HG02870 (cell line): ENCODE results near the gene DDOST.
A peak's percentile ranks its signal among the peaks of the same experiment; 100 is the strongest.

Experiments
- ATAC-seq: cut with Tn5 transposase; IDR thresholded peaks from one replicate; pipeline ENCODE4 v1.9.1; 2021; ENCODE audit warnings: mild to moderate bottlenecking, moderate library complexity; ENCODE audit not compliant: unreplicated experiment

DDOST gene

DNA sequence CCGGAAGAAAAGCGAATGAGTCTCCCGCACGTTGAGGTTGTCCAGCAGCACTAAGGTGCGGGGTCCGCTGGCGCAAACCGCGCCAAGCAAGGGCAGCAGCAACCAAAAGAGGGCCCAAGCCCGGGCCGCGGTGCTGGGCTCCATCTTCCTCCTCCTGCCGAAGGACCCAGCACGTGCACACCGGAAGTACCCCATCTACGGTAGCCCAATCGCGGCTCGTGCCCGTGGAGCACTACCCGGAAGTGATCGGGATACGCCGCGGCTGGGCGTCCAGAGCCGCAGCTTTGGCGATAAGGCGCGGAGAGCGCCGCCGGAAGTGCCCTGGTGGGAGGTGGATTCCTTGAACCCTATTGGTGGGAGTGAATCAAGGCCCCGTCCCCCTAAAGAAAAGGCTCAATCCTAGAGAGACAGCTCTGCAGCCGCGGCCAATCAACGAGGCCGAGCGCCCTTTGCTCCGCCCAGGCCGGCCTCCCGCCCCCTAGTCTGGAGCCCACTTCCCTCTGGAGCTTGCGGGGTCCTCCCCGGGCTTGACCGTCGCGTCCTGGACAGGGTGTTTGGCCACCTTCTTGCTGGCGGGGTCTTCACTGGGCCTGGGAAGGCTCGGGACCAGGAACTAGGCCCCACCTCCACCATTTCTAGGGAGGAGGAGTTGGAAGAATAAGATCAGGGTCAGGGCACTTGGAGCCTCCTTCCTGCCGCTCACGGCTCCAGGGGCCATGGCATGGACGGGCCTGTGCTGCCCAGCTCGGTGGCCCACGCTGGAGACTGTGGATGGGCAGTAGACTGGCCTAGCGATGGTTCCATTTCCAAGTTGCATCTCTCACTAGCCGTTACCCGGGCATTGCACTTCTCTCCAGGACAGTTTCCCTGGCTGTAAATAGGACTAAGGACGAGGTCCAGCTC lies at the start of gene DDOST:
DDOST (minus strand) TSS at position 163 of the 903 bp plus-strand sequence; CDS start at position 144, 19 bp downstream.
- ATAC-seq, result peak; percentile 97

DNA sequence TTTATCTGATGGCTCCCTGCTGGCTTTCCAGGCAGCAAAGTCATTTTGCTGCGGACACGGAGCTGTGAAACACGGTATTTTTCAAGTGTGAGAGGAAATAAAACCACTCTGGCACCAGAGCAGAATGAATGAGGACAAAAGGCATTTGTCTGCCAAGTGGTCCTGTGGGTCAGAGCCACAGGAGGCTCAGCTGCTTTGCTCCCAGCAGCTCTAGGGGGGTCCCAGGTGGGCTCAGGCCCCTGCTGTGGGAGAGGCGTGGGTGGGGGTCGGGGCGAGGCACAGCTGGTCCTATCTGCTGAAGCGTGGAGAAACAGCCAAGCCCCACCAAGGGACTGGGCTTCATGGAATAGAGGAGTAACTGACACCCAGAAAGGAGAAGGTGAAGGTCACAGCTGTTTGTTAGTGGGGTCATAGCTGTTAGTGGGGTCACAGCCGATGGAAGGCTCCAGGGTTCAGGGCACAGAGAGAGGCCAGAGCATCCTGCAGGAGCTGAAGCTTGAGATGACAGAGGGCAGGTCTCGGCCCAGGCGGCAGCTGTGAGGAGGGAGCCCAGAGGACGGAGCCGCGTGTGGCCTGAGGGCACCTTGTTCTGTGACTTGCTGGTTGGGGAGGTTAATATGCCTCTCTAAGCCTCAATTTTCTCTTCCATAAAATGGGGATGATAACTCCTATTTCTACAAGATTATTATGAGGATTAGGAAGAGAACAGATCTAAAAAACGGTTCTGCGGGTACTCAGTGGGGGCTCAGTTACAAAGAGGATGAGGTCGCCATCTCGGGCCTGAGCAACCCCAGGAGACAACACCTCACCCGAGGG lies 49.5 kb upstream of the DDOST start:
- no peak for ATAC-seq

DNA sequence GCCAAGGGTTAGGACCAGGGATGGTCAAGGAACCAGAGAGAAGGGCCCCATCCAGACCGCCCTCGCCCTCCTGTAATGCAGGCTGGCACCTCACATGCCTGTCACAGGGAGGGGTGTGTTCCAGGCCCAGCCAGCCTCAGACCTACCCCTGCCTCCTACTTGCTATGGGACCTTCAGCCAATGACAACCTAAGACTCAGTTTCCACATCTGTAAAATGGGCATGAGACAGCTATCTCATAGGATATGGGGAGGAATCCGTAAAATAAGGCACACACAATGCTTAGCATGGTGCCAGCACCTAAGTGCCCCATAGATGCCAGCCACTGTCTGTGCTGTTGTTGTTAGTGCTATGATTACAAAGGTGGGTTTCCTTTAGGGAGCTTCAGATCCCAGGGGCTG lies 48.7 kb upstream of the DDOST start:
- no peak for ATAC-seq

DNA sequence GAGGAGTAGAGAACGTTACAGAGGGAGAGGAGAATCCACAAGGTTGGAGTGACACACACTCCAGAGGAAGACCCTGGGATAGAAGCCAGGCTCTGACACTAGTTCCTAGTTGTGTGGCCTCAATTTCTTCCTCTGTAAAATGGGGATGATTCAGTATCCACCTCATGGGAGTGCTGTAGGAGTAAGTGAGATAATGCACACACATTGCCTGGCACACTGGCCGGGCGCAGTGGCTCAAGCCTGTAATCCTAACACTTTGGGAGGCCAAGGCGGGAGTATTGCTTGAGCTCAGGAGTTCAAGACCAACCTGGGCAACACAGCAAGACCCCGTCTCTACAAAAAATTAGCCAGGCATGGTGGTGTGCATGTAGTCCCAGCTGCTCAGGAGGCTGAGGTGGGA lies 47.7 kb upstream of the DDOST start:
- ATAC-seq, result no peak

DNA sequence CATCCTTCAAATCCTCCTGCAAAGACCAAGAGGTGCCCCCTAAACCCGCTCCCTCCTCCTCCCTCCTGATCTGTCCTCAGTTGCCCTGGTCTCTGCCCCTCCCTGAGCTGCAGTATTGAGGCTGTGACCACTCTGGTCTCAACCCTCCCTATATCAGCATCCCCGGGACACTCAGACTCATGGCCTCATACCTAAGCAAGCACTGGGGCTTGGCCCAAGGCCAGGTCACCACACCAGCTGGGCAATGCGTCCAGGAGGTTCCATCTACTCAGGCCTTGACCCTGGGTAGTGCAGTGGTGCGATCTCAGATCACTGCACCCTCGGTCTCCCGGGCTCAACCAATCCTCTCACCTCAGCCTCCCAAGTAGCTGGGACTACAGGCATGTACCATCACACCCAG lies 46.9 kb upstream of the DDOST start:
- no peak for ATAC-seq

DNA sequence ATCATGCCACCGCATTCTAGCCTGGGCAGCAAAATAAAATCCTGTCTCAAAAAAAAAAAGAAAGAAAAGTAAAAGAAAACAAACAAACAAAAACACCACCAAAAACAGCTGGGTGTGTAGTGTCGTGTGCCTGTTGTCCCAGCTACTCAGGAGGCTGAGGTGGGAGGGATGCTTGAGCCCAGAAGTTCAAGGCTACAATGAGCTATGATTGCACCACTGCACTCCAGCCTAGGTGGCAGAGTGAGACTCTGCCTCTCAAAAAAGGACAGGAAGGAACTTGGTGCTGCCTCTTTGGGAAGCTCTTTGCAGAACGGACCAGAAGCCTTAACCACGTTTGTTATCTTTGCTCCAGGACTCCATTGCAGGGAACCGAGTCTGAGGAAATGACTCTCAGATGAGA lies 45.7 kb upstream of the DDOST start:
- no peak for ATAC-seq

GRCh38 chr1:20705203-20705755 lies 44.1 kb upstream of the DDOST start:
- ATAC-seq, result no peak

GRCh38 chr1:20704390-20705202 lies 43.4 kb upstream of the DDOST start:
- ATAC-seq, result no peak

- ATAC-seq, result no peak
Measured at GRCh38 chr1:20703124-20703756, 42.1 kb upstream of the DDOST start.

- ATAC-seq, result no peak
Measured at GRCh38 chr1:20702416-20702815, 41.2 kb upstream of the DDOST start.

GRCh38 chr1:20701847-20702246 lies 40.7 kb upstream of the DDOST start:
- ATAC-seq, result no peak

- no peak for ATAC-seq
Measured at GRCh38 chr1:20701446-20701845, 40.3 kb upstream of the DDOST start.

DNA sequence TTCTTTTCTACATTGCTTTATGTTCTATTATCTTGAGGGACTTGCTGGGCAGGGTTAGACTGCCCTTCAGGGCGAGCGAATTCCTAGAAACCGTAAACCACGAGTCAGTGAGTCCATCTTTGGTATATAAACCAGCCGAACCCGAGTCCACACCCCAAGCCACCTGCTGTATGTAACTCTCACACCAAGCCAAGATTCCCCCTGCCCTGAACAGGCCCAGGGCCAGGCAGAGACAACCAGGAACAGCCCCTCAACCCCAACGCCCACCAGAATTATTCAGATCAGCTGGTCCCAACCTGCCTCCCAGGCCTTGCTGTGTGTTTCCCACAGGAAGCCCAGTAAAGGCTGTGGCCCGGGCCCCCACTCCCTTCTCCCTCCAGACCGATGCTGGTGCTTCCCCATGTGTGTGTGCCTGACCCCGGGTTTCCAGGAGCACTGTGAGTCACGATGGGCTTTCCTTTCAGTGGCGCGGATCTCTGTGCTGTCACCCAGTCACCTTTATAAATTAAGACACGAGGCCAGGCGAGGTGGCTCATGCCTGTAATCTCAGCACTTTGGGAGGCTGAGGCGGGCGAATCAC lies 39.6 kb upstream of the DDOST start:
- no peak for ATAC-seq

- ATAC-seq, result no peak
Measured at GRCh38 chr1:20699558-20699957, 38.4 kb upstream of the DDOST start.

DNA sequence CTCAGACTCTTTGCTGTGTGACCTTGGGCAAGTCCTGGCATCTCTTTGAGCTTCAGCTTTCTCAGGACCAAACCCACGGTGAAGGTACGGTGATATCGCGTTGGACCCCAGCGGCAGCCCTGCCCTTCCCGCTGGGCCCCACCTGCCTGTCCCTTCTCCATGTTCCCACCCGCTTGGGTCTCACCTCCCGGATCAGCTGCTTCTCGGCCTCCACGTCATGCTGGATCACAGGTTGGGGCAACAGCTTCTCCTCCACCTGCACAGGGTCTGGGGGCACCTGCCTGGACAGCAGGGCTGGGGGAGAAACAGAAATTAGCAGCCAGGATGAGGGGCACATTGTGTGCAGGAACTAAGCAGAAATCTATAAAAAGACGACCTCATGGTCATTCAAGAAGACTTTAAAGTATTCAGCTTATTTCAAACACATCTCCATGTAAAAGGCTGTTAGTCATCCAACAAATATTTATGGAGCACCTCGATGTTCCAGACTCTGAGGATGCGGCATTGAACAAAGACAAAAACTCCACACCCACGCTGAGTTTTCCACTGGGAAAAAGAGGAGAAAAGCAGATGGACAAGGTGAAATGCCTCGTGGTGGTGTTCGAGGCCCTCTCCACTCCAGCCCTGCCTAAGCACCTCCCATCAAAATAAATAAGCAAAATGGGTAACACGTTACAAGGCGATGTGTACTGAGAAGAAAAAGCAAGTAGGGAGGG lies 37.2 kb upstream of the DDOST start:
- no peak for ATAC-seq

DNA sequence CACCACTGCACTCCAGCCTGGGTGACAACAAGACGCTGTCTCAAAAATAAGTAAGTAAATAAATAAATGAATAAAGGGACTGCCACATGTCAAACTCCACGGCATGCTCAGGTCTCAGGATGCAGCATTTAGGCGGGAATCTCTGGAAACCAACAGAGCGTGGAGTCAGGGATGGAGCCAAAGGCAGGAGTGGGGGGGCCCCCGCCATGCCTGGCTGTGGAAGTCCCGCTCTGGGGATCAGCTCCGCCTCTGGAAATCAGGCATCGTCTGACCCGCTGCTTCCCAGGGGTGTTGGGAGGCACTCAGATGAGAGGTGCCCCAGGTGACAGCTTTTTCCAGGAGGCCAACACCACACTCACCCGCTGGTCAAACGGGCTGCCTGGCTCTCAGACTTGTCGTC lies 36.4 kb upstream of the DDOST start:
- ATAC-seq, result no peak

- ATAC-seq, result peak; percentile 62
Measured at GRCh38 chr1:20696397-20697333, 35.5 kb upstream of the DDOST start.

DNA sequence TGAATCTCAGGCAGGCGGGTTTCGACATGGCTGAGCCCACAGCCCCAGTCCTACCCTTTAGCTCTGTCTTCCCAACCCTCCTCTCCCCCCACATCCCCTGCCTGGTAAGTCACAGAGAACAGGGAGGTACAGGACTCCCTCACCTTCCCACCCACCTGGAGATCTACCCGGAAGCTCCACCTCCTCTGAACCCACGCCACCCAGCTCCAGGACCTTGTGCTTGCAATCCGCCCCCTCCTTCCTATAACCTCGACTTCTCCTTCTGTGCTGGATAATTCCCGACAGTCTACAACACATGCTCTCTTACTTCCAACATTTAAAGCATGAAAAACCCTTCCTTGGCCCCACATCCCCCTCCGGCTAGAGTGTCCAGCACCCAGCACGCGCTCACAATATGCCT lies 34.3 kb upstream of the DDOST start:
- ATAC-seq, result no peak
